Measurements from ENCODE around the gene KLHL41.
A peak's percentile ranks its signal among the peaks of the same experiment; 100 is the strongest.

KLHL41 gene

DNA sequence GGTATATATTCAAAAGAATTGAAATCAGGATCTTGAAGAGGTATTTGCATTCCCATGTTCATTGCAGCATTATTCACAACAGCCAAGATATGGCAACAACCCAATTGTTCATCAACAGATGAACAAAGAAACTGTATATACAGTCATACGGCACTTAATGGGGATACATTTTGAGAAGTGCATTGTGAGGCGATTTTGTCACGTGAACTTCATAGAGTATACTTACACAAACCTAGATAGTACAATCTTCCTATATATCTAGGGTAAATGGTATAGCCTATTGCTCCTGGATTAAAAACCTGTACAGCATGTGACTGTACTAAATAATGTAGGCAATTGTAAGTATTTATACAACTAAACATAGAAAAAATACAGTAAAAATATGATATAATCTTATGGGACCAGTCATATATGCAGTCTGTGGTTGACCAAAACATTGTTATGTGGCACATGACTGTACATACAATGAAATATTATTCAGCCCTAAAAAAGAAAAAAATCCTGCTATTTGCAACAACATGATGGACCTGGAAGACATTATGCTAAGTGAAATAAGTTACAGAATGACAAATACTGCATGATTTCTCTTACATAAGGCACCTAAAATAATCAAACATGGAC is 39.4 kb upstream of the KLHL41 start:
- no peak for DNase-seq (ENCODE audit: low read depth)
- TF ChIP-seq CTCF (IDR thresholded peaks at IDR 0.05; ENCODE audit: low read depth, low read length, missing control alignments), result no peak
- in situ Hi-C loops (cut with HindIII; ENCODE audit: low sequenced_read_pairs), result no loop called here
- no peak overlapping the region for H3K4me3 ChIP-seq (ENCODE audit: low read depth, low read length)

GRCh38 chr2:169472249-169472648 is 37.3 kb upstream of the KLHL41 start:
- in situ Hi-C loops (cut with HindIII; ENCODE audit: low sequenced_read_pairs), result no loop called here
- TF ChIP-seq CTCF (IDR thresholded peaks at IDR 0.05; ENCODE audit: low read depth, low read length, missing control alignments), result no peak

DNA sequence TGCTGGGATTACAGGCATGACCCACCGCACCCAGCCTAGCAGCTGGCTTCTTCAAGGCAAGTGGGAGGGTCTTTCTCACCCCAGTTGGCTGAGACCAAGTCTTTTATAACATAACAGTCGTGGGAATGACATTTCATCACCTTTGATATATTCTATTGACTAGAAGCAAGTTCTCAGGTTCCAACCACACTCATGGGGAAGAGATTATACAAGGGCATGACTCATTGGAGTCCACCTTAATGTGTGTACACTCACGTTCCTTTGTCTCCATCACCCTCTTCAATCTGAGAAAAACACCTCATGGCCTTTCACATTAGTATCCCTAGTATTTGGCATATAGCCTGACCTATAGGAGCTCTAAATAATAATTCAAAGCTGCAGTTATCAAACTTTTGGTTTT is 33.0 kb upstream of the KLHL41 start:
- no peak for TF ChIP-seq CTCF (IDR thresholded peaks at IDR 0.05; ENCODE audit: low read depth, low read length, missing control alignments)
- in situ Hi-C loops (cut with HindIII; ENCODE audit: low sequenced_read_pairs), result no loop called here
- peak; percentile 31 for DNase-seq (ENCODE audit: low read depth)
- H3K4me3 ChIP-seq (ENCODE audit: low read depth, low read length), result no peak overlapping the region

More at GRCh38 chr2:169472249-169472648, 37.3 kb upstream of the KLHL41 start:
- H3K4me3 ChIP-seq (ENCODE audit: low read depth, low read length), result no peak overlapping the region
- DNase-seq (ENCODE audit: low read depth), result no peak

DNA sequence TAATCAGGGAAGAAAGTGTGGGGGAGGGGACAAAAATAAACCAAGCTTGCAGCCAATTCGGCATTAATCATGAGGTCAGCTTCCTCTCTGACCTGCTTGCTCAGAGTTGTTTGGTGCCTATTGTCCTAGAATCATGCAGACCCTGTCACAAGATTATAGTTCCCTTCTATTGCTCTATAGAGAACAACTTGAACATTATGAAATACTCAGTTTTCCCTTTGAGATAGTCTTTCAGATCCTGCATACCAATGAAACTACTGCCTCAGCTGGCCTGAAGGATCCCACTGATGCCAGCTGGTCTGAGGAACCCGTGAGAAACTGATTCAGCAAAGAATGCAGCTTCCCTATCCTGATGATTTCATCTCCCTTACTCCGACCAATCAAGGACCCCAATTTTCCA is 31.2 kb upstream of the KLHL41 start:
- no peak for TF ChIP-seq CTCF (IDR thresholded peaks at IDR 0.05; ENCODE audit: low read depth, low read length, missing control alignments)
- no peak for DNase-seq (ENCODE audit: low read depth)
- H3K4me3 ChIP-seq (ENCODE audit: low read depth, low read length), result no peak overlapping the region
- in situ Hi-C loops (cut with HindIII; ENCODE audit: low sequenced_read_pairs), result no loop called here

DNA sequence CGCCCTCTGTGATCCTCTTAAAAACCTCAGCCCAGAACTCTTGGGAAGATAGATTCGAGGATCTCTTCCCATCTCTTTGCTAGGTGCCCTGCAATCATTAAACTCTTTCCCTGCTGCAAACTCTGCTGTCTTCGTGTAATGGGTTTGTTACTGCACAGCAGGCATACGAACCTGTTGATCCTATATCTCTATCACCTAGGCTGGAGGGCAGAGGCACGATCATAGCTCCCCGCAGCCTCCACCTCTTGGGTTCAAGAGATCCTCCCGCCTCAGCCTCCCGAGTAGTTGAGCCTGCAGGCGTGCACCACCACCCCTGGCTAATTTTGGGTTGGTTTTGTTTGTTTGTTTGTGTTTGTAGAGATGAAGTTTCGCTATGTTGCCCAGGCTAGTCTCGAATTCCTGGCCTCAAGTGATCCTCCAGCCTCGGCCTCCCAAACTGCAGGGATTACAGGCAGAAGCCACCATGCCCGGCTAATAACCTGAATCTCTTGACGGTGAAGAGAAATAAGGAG is 30.7 kb upstream of the KLHL41 start:
- H3K4me3 ChIP-seq (ENCODE audit: low read depth, low read length), result peak overlapping the region; percentile 62
- in situ Hi-C loops (cut with HindIII; ENCODE audit: low sequenced_read_pairs), result no loop called here
- no peak for DNase-seq (ENCODE audit: low read depth)
- TF ChIP-seq CTCF (IDR thresholded peaks at IDR 0.05; ENCODE audit: low read depth, low read length, missing control alignments), result no peak

- TF ChIP-seq CTCF (IDR thresholded peaks at IDR 0.05; ENCODE audit: low read depth, low read length, missing control alignments), result peak; percentile 59
- peak within 1 kb of the TSS; percentile 62 for H3K4me3 ChIP-seq (ENCODE audit: low read depth, low read length)
- in situ Hi-C loops (cut with HindIII; ENCODE audit: low sequenced_read_pairs), result no loop called here
- DNase-seq (ENCODE audit: low read depth), result peak; percentile 55
These were observed 30.0 kb upstream of the KLHL41 start, which contains the start of gene BBS5 for GRCh38 chr2:169479257-169480078. Gene BBS5, plus strand, starts transcription at chr2:169479494. Its CDS starts 60 bp downstream, at chr2:169479554.
